Measurements from ENCODE around the gene CCDC85A. TPM values are rescaled to one million over a fixed set of nuclear protein-coding genes. Genes with fewer than 3 reads are reported as not detected.

CCDC85A gene
- total and polyA plus RNA-seq, 2 experiments from 2014 or later = 1.6 to 4.2 TPM

GRCh38 chr2:56364902-56365301 lies 181.1 kb downstream of the CCDC85A start:
- no peaks in the 10 kb centered on the region for H3K27me3 ChIP-seq (replicated peaks; ENCODE audit: insufficient read depth)
- no peaks in the 10 kb centered on the region for H4K20me1 ChIP-seq (ENCODE audit: insufficient read depth)
- H3K4me2 ChIP-seq (ENCODE audit: unreplicated experiment) = no peak overlapping the region
- no peaks in the 10 kb centered on the region for H3K36me3 ChIP-seq (ENCODE audit: low read depth)
- no peak overlapping the region for H3K4me3 ChIP-seq
- no peaks in the 10 kb centered on the region for H3K79me2 ChIP-seq (ENCODE audit: insufficient read depth)
- no peaks in the 10 kb centered on the region for H3F3A ChIP-seq (ENCODE audit: insufficient read depth)
- WGBS, 2 experiments (ENCODE audit: low coverage in 1 of 2, low lambda C conversion rate in 2 of 2, missing lambda C conversion rate in 2 of 2) = 14 to 17% methylated on average over 2 of the region's 2 CpGs
- no peaks in the 10 kb centered on the region for H3K9me3 ChIP-seq (ENCODE audit: low read depth)
- no peak overlapping the region for H2AFZ ChIP-seq
- TF ChIP-seq EZH2phosphoT487 (IDR thresholded peaks at IDR 0.05; ENCODE audit: insufficient read depth, low read depth) (no peak), EZH2 (IDR thresholded peaks at IDR 0.05; ENCODE audit: insufficient read depth, poor library complexity, severe bottlenecking) (no peak)
- H3K9me2 ChIP-seq (ENCODE audit: insufficient read depth) = no peaks in the 10 kb centered on the region
- H3K9ac ChIP-seq = no peak overlapping the region
- in situ Hi-C loops (cut with MboI) = no loop called here
- no peak overlapping the region for H3K27ac ChIP-seq
- no peaks in the 10 kb centered on the region for H3K4me1 ChIP-seq (ENCODE audit: insufficient read depth)
- no peak for DNase-seq

GRCh38 chr2:56369316-56369715 lies 185.5 kb downstream of the CCDC85A start:
- peak; percentile 30 for DNase-seq
- Histone ChIP-seq H3K4me3 (no peak overlapping the region), H3K79me2 (ENCODE audit: insufficient read depth) (no peaks in the 10 kb centered on the region), H3K4me1 (ENCODE audit: insufficient read depth) (no peaks in the 10 kb centered on the region), H3K9me2 (ENCODE audit: insufficient read depth) (no peaks in the 10 kb centered on the region), H3K36me3 (ENCODE audit: low read depth) (no peaks in the 10 kb centered on the region), H3K9me3 (ENCODE audit: low read depth) (no peaks in the 10 kb centered on the region), H3K4me2 (ENCODE audit: unreplicated experiment) (no peak overlapping the region), H3K9ac (no peak overlapping the region), H3F3A (ENCODE audit: insufficient read depth) (no peaks in the 10 kb centered on the region), H4K20me1 (ENCODE audit: insufficient read depth) (no peaks in the 10 kb centered on the region), H3K27me3 (replicated peaks; ENCODE audit: insufficient read depth) (no peaks in the 10 kb centered on the region), H2AFZ (no peak overlapping the region), H3K27ac (no peak overlapping the region)
- TF ChIP-seq EZH2phosphoT487 (IDR thresholded peaks at IDR 0.05; ENCODE audit: insufficient read depth, low read depth) (no peak), EZH2 (IDR thresholded peaks at IDR 0.05; ENCODE audit: insufficient read depth, poor library complexity, severe bottlenecking) (no peak)
- 41 to 60% methylated on average over 2 of the region's 2 CpGs for WGBS, 2 experiments (ENCODE audit: low coverage in 1 of 2, low lambda C conversion rate in 2 of 2, missing lambda C conversion rate in 2 of 2)
- in situ Hi-C loops (cut with MboI) = no loop called here

- Histone ChIP-seq H2AFZ (no peak overlapping the region), H3K27ac (no peak overlapping the region), H3K79me2 (ENCODE audit: insufficient read depth) (no peaks in the 10 kb centered on the region), H3K4me1 (ENCODE audit: insufficient read depth) (peaks cover 6% of the 10 kb centered on the region; the same call in 1 of the 2 replicates), H3K4me2 (ENCODE audit: unreplicated experiment) (no peak overlapping the region), H3K9me2 (ENCODE audit: insufficient read depth) (no peaks in the 10 kb centered on the region), H3K9me3 (ENCODE audit: low read depth) (no peaks in the 10 kb centered on the region), H3F3A (ENCODE audit: insufficient read depth) (no peaks in the 10 kb centered on the region), H3K36me3 (ENCODE audit: low read depth) (no peaks in the 10 kb centered on the region), H4K20me1 (ENCODE audit: insufficient read depth) (no peaks in the 10 kb centered on the region), H3K9ac (no peak overlapping the region), H3K27me3 (replicated peaks; ENCODE audit: insufficient read depth) (no peaks in the 10 kb centered on the region), H3K4me3 (no peak overlapping the region)
- in situ Hi-C loops (cut with MboI) = no loop called here
- WGBS, 2 experiments (ENCODE audit: low coverage in 1 of 2, low lambda C conversion rate in 2 of 2, missing lambda C conversion rate in 2 of 2) = 73 to 81% methylated on average over 6 of the region's 6 CpGs
- no peak for DNase-seq
- no peak for TF ChIP-seq EZH2 (IDR thresholded peaks at IDR 0.05; ENCODE audit: insufficient read depth, poor library complexity, severe bottlenecking)
- TF ChIP-seq EZH2phosphoT487 (IDR thresholded peaks at IDR 0.05; ENCODE audit: insufficient read depth, low read depth) = no peak
Observed at GRCh38 chr2:56372071-56372656, 188.4 kb downstream of the CCDC85A start.

GRCh38 chr2:56375251-56375650 lies 191.5 kb downstream of the CCDC85A start:
- H3K4me3 ChIP-seq = no peak overlapping the region
- no peak for DNase-seq
- no peaks in the 10 kb centered on the region for H3K79me2 ChIP-seq (ENCODE audit: insufficient read depth)
- no peaks in the 10 kb centered on the region for H3K36me3 ChIP-seq (ENCODE audit: low read depth)
- H4K20me1 ChIP-seq (ENCODE audit: insufficient read depth) = no peaks in the 10 kb centered on the region
- WGBS, 2 experiments (ENCODE audit: low coverage in 1 of 2, low lambda C conversion rate in 2 of 2, missing lambda C conversion rate in 2 of 2) = 0 to 7% methylated on average over 1 of the region's 1 CpG
- no peak for TF ChIP-seq EZH2 (IDR thresholded peaks at IDR 0.05; ENCODE audit: insufficient read depth, poor library complexity, severe bottlenecking)
- no peak for TF ChIP-seq EZH2phosphoT487 (IDR thresholded peaks at IDR 0.05; ENCODE audit: insufficient read depth, low read depth)
- H3K4me1 ChIP-seq (ENCODE audit: insufficient read depth) = peaks cover 8% of the 10 kb centered on the region; the same call in 1 of the 2 replicates
- H3K9ac ChIP-seq = no peak overlapping the region
- H3K27ac ChIP-seq = no peak overlapping the region
- H2AFZ ChIP-seq = no peak overlapping the region
- H3F3A ChIP-seq (ENCODE audit: insufficient read depth) = no peaks in the 10 kb centered on the region
- no peaks in the 10 kb centered on the region for H3K9me3 ChIP-seq (ENCODE audit: low read depth)
- no peak overlapping the region for H3K4me2 ChIP-seq (ENCODE audit: unreplicated experiment)
- no peaks in the 10 kb centered on the region for H3K27me3 ChIP-seq (replicated peaks; ENCODE audit: insufficient read depth)
- in situ Hi-C loops (cut with MboI) = no loop called here
- no peaks in the 10 kb centered on the region for H3K9me2 ChIP-seq (ENCODE audit: insufficient read depth)
